ENCODE results near the gene RASSF10.

The RASSF10 gene

DNA sequence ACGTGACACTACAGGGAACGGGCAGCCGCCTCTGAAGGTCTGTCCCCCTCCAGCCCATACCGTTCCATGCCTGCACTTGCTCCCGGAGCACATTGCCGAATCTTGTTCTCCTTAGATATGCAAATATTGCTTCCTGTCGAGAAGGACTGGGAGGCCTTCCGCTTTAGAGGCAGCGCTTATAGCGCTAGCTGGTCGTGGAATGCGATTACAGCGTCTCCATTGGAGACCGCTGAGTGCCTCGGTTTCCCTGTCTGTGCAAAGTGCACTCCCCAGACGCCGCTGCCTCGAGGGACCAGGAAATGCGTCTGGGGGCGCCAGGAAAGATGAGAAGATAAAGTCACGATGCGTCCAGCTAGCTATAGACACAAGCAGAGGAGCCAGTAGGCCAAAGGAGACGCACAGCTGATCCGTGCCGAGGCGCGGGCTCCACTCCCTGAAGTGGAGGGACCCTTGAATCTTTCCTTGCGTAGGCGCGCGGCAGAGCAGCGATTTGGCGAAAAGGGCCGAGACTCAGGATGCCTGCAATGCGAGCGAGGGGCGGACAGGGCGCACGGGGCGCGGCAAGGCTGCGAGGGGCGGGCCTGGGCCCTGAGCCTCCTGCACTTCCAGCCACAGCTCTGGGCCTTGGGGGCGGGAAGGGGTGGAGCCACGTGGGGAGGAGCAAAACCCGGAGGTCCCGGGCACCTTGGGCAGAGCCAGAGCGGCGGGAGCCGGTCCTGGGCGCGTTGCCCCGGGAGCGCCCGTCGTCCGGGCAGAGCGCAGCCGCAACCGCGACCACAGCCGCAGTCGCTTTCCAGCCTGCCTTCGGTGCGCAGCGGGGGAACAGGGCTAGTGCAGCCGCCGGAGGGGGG lies at the start of gene RASSF10:
Gene RASSF10 (plus strand): TSS at position 692 of the 851 bp plus-strand sequence. CDS start 261 bp downstream, outside the sequence.
- DNase-seq, result peak in 1 of 2 donors; percentile 53

DNA sequence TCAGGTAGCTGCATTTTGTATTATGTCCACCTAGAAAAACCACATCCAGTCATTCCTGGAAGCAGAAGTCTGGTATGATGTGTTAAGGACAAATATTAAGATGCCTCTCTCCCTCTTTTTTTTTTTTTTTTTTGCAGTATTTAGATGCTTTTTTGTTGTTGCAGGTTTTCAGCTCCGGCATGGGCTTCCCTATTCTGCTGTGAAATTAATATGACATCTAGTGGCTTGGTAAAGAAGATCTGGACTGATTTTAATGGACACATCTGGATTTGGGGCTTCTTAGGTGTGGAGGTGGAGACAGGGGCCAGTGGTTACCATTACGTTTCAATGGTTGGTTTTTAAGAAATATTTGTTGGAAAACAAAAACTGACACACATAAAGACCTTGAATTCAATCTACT lies 47.5 kb upstream of the RASSF10 start:
- DNase-seq, result no peak

DNA sequence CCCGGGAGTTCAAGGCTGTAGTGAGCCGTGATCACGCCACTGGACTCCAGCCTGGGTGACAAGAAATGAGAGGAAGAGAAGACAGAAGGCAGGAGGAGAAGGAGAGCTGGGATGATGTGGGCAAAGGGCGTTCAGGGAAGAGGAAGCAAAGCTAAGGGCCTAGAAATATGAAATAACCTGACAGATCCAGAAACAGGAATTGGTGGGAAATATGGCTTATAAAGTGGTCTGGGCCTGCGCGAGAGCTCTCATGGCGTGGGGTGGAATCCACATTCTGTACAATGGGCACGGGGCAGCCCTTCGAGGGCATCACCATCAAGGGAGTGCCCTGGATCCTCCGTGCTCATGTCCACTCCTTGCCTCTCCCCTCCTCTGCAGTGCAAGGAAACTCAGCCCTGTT lies 46.8 kb upstream of the RASSF10 start:
- DNase-seq, result no peak

DNA sequence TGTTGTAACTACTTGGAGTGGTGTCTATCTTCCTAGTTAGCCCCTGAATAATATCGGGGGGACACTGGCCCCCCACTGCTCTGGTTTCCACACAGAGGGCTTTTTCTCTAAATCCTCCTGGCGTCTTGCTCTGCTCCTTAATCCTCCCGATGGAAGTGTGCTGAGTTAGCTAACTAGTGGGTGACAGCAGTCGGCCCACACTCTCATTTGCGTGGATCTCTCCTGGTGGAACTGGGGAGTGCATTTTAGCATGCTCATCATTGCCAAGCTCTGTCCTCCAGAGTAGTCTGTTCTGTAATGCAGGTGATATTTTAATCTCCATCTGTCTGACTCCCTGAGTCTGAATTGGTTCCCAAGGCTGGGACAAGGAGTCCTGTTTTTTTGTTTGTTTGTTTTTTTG lies 46.1 kb upstream of the RASSF10 start:
- DNase-seq, result no peak

DNA sequence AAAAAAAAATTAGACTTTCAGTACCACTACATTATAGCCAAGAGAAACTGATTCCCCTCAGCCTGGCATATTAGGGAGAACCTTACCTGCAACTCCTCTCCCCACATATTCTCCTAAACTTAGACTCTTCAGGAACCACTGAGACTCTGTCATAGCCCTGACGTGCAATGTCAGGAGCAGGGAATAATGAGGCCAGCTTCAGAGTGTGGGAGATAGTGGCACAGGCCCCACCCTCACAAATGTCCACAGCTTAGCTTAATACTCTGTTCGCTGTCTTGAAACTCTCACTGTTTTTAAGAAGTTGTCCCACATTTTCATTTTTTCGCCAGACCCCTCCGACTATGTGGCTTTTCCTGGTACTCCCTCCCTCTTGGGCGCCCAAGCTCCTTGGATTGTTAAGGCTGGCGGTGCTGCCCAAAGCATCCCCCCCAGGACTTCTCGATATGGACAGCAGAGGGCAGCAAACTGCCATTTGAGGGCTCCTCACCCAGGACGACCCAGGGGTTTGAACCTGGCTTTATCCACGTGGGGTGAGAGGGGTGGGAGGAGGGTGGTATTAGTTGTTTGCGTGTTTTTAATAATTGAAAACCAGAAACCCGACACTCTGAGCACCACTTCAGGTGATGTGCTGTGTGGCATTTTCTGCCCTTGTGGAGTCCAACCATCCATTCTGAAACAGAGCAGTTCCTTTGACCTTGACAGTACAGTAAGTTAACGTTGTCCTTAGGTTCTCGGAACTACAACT lies 45.2 kb upstream of the RASSF10 start:
- peak; percentile 71 to 72 for DNase-seq

DNA sequence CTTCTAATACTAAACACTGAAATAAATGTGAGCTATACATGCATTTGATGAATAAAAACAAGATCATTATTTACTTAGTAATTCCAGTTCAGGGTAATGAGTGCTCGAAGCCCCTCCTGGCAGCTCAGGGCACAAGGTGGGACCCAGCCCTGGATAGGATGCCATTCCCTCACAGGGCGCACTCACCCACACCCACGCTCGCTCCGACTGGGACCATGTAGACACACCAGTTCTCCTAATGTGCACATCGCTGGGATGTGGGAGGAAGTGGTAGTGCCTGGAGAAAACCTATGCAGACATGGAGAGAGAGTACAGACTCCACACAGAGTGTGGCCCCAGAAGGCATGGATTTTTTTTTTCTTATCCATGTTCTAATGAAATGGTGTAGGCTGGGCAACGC lies 44.5 kb upstream of the RASSF10 start:
- DNase-seq, result no peak

DNA sequence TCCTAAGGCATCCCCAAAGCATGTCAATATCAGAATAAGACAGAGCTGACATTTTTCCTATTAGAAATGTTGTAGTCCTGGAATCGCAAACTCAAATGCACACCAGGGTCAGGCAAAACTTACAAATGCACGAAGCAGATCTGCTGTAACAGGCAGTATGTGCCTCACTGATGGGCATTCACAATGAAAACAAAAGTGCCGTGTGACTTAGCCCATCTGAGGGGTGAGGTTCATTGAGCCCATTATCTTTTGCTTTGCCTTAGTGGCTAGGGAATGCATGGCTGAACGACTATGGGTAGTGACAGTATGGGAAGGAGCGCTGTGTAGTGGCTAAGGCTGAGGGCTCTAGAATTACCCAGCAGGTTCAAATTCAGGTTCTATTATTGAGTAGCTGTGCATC lies 43.1 kb upstream of the RASSF10 start:
- DNase-seq, result no peak

DNA sequence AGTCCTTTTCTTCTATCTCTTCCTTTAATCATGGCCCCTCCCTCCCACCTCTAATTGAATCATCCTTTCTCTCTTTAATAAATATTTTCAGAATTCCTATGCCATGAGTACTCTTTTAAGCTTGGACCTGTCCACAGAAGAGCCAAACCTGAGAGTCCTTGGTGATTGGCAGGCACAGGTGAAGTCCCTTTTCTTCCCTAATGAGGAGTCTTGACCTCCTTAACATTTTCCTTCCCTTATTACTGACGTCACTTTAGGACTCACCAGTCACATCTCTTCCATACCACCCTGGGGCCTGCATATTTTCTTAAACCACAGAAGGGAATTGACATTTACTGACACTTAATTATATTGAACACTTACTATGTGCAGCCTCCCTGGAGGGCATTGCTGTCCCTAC lies 41.0 kb upstream of the RASSF10 start:
- no peak for DNase-seq

DNA sequence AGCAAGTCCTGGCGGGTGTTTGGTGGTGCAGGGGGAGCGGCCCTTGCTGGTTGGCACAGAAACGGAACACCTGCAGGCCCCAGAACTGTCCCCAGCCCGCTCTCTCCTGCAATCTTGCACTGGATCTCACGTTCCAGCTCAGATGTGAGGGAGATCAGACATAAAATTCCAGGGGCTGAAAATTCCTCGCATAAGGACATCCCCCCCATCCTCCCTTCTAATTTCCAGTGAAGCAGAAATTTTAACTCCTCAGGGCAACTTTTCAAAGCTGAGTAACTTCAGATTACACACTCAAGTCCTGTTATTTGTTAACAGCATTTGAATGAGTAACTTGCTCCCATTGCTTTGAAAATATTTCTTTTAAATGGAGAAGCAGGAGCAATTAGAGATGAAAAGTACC lies 40.3 kb upstream of the RASSF10 start:
- DNase-seq, result no peak

DNA sequence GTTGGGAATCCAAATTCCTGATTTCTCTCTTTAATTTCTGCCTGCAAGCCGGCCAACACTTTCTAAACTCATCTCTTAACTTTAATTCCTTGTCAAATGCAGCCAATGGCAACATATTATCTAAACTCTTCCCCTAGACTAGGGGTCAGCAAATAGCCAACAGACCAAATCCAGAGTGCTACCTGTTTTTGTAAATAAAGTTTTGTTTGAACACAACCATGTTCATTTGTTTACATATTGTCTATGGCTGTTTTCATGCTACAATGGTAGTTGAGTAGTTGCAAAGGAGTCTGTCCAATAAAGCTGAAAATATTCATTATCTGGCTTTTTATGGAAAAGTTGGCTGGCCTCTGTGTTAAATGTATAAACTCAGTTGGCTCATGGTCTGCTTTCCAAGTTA lies 37.2 kb upstream of the RASSF10 start:
- no peak for DNase-seq

DNA sequence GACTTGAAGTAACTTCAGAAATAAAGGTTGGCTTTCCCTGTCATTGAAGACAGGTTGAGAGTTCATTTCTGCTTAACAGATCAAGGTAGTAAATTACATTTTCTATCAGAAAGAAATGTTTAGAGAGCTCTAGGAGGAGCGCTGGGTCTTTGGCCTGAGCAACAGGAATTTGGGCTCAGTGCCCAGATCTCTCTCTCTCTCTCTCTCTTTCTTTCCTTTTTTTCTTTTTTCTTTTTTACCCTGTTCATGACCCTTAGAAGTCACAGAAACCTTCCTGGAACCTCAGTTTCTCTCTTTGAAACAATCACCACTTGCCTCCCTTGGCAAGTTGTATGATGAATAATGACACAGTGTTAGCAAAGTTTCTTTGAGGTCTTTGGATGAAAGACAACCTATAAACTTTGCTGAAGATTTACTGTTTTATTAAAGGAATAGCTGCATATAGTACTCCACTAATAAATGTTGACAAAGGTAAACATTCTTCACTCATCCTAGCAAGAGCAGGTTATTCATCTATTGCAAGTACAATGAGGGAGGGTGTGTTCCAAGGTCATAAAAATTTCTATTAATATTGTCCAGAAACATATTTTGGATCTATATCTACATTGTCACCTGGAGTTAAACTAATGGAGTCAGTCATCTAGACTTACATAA lies 35.5 kb upstream of the RASSF10 start:
- DNase-seq, result no peak

DNA sequence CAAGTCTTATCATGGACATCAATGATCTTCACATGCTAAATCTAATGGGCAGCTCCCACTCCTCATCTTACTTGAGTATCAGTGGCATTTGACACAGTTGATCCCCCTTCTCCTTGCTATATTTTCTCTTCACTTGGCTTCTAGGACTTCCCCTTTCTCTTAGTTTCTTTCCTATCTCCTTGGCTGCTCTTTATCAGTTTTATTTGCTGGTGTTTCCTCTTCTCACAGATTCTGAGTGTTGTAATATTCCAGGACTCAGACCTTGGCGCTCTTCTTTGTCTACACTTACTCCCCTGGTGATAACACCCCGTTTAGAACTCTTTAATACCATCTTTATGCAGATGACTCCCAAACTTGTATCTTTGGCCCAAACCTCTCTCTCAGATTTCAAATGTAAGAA lies 33.9 kb upstream of the RASSF10 start:
- no peak for DNase-seq

DNA sequence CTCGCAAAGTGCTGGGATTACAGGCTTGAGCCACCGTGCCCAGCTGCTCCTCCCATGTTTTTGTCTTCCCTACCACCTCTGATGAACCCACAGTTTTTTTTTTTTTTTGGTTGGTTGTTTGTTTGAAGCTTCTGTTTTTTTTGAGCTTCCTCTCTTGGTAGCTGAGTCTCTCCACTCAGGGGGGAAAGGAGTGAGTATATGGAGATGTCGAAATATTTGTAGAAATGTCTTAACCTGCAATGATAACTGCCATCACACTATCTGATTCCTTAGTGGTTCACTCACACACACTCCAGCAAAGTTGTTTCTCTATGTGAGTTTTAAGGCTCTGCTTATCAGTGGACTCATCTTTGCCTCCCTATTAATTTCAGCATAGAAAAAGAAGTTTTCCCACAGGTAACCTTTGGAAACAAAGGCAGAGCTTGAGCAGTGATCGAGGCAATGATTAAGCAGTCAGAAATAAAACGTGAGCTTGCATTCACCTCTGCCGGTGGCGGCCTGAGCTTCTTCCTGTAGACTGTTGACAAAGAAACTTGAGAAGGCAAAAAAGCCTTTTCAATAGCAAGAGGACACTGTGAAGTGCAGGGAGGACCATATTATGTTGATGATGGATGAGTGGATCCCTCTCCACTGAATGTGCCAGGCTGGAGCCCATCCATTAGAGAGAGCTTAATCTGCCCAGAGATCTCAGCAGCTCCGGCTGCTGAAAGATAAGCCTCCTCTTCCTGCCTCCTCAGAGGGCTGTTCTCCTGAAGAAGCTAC lies 29.0 kb upstream of the RASSF10 start:
- DNase-seq, result no peak

DNA sequence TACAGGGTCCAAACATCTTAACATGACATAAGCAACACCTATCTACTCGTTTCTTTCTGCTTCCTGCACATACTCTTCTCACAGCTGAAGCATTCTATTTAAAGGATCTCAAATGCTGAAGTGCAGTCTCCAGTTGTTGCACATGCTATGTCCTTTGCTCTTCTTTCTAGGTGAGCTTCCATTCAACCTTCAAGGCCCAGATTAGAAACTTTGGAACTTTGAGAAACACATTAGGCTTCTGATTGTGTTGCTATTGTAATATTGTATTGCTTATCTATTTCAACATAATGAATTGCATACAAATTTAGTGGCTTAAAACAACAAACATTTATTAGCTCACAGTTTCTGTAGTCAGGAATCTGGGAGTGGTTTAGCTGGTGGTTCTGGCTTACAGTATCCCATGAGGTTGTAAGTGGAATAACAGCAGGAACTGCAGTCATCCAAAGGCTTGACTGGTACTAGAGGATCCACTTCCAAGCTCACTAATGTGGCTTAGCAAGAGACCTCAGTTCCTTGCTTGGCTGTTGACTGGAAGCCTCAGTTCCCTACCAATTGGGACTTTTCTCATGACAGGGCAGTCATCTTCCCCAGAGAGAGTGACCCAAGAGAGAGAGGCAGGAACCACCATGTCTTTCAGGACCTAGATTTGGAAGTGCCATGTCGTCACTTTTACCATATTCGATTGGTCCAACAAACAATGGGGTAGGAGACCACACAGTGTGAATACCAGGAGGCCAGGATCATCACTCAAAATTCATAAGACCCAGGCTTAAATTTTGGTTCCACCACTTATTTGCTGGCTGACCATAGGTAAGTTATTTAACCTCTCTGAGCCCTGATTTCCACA lies 27.2 kb upstream of the RASSF10 start:
- DNase-seq, result no peak

DNA sequence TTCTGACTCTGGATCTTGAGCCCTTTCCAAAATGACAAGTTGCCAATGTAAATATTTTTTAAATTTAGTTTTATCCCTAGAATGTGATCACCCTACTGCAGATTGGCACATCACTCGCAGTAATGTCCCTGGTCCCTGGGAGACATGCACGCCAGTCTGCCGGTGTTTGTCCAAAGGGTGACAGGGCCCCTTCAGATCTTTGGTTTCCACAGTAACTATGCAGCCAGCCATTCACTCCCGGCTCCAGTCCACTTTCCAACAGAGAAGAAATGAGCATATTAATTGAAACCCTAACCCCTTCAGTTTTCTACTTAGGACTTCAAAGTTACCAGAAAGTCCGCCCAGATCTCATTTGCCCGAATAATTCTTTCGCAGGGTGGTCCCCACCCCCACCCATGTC lies 25.8 kb upstream of the RASSF10 start:
- no peak for DNase-seq

DNA sequence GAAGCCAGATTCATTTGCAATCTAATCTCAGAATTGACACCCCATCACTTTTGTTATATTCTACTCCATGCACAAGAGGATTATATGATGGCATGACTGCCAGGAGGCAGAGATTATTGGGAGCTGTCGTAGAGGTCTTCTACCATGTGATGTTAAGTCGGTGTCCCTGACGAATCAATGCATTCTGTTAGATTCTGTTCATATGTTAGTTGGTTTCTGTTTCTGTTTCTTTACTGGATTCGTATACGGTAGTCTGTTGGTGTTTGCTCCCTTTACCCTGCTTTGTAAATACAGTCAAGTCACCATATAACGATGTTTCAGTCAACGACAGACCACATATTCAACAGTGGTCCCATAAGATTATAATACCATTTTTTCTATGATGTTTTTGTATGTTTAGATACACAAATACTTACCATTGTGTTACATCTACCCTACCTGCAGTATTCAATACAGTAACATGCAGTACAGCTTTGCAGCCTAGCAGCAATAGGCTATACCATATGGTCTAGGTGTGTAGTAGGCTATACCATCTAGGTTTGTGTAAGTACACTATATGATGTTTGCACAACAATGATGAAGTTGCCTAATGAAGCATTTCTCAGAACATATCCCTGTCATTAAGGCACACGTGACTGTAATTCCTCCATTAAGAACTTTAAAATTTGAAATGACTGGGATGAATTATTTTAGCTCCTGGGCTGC lies 22.8 kb upstream of the RASSF10 start:
- no peak for DNase-seq

DNA sequence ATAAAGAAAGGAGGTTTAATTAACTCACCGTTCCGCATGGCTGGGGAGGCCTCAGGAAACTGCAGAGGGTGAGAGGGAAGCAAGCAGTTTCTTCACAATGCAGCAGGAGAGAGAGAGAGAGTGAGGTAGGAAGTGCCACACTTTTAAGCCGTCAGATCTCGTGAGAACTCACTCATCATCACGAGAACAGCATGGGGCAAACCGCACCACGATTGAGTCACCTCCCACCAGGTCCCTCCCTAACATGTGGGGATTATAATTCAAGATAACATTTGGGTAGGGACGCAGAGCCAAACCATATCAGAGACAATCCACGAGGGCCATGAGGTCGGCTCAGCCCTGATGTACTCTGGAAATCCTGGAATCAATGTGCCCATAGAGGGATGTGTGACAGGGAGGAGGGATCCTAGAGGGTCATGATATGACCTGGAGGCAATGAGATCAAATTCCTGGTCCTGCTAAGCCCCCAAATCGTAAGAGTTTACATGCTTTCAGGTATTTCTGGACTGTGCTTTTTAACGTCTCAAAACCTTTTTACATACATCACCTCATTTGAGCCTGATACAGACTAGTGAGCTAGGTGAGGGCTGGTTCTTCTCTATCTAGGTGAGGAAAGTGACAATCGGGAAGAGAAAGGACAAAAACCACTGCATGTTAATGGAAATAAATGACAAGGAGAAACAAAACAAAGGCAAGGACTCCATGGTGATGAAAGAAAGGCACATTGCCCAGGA lies 19.5 kb upstream of the RASSF10 start:
- DNase-seq, result no peak

DNA sequence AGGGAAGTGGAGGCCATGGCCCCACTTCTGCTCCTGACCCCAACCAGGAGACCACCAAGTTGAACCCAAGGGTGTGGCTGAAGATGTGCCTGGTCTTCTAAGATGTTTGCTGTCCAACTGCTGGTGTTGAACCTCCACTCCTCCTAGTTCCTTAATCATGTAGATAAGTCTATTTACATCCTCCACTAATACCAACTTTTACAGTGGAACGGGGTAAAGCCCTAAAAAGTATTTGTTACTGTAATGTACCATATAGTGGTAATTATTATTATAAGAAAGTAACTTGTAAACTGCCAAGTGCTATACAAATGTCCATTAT lies 19.0 kb upstream of the RASSF10 start:
- no peak for DNase-seq

DNA sequence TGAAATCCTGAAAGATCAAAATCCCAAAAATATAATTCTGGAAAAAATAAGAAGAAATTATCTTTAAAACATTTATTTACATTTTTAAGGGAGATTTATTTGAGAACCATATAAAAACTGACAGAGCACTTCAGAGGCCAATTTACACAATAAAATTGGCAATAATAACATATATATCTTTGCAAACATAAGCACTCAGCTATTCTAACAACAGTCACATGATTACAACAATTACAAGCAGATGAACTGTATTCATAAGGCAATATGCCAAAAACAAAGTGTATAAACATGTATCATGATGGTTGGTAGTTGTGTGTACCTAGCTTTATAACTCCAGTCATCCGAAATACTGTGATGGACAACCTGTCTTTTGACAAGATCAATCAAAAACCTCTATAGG lies 17.7 kb upstream of the RASSF10 start:
- no peak for DNase-seq

DNA sequence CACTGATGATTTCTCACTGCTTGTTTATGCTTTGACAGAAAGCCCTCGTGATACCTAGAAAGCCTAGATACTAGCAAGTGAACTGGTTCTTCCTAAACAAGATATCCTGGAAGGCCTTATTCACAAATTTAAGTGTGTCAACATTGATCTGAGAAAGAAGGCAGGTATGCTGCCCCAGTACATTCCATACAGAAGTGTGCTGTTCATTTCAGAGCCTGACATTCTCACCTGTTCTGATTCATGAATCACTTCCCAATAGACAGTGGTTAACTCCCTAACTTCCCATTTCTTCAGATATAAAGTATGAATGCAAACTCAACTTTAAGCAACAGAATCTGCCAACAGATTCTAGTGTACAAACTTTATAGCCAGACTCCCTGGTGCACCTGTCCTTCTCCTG lies 15.5 kb upstream of the RASSF10 start:
- no peak for DNase-seq

DNA sequence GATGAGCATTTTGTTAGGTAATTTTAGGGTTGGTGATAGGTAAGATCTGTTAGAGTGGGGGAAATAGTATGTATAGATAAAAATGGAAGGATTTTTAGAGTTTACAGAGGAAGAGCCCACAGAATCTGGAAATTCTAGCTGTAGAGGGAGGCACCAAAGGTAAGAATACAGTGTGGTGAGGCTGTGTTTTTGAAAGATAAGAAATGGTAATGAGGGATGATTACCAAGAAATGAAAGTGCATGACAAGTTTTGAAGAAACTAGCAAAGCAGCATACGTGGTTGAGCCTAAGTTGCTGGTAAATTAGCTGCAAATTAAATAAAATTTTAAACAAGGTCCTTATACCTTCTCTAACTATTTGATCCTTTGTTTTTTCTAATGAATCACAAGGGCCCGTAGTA lies 14.6 kb upstream of the RASSF10 start:
- DNase-seq, result no peak
